NT2/D1 (cell line): ENCODE measurements around the gene PCDHGA4.
"Not testable (repeated sequence)": the region's sequence is repeated elsewhere in the genome, so short reads cannot be mapped to it uniquely, and the experiment has no call there.

ENCODE experiments used
- YY1 ChIP-seq: IDR thresholded peaks from 2 replicates; pipeline ENCODE4 v1.6.1; 2011; ENCODE audit not compliant: insufficient read length, insufficient read depth
- ZNF274 ChIP-seq: IDR thresholded peaks from 2 replicates; pipeline ENCODE4 v1.6.1; 2011; ENCODE audit warnings: mild to moderate bottlenecking, low read depth, low read length

DNA sequence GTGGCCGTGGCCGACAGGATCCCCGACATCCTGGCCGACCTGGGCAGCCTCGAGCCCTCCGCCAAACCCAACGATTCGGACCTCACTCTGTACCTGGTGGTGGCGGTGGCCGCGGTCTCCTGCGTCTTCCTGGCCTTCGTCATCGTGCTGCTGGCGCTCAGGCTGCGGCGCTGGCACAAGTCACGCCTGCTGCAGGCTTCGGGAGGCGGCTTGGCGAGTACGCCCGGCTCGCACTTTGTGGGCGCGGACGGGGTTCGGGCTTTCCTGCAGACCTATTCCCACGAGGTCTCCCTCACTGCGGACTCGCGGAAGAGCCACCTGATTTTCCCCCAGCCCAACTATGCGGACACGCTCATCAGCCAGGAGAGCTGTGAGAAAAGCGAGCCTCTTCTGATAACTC lies 8.8 kb upstream of the PCDHGA4 start:
- TF ChIP-seq ZNF274, YY1: not testable (repeated sequence)
